ENCODE data around the gene LAMB3.

DNA sequence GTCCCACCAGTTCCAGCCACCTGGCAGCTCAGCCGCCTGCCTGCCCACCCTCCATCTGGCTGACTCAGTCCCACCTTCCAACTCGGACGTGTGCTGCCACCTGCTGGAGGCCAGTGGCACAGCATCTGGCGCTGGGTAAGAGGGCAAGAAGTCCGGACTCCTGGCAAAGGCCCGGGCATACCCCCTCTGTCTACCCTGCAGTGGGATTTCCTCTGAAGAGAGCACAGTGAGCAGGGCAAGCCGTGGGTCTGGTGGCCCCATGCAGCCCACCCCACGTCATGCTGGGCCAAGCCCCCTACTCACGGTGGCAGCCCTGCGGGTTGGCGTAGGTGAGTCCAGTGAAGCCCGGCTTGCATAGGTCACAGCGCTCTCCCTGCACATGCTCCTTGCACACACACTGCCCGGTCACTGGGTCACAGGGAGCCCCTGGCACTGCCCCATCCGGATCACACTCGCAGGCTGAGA, 24.5 kb downstream of the LAMB3 start:
- TF ChIP-seq POLR2A (IDR thresholded peaks at IDR 0.05) (no peak), EP300 (IDR thresholded peaks at IDR 0.05) (no peak), POLR2AphosphoS5 (IDR thresholded peaks at IDR 0.05) (no peak), CTCF (IDR thresholded peaks at IDR 0.05) (peak; percentile 66 to 95)
